ENCODE measurements around the gene AMFR.

Gene AMFR

DNA sequence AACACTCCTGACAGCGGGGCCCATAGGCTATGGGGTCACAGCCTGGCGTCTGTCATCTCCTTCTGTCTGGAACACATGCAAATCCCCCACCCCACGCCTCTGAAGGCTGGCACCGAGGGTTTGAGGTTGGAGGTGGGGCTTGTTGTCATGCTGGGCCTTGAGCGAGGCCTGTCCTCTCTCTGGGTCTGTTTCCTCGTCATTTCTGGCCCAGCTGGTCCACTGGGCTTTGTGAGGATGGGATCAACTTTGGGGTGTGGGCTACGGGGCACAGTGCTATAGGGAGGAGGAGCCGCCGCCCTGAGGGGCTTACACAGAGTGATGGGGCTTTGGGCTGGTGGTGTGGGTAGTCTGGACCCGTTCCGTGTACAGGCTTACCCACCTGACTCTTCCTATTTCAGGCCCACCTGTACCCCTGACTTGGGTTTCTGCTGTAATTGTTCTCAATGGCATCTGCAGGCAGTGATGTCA, 87.5 kb downstream of the AMFR start:
- no peak overlapping the region for H3K4me3 ChIP-seq (ENCODE audit: low read depth, low read length)
- H3K4me1 ChIP-seq (ENCODE audit: control insufficient read depth, insufficient read depth, low read length) = peaks cover 12% of the 10 kb centered on the region; the same call in 1 of the 2 replicates
- no peak overlapping the region for H3K27ac ChIP-seq (ENCODE audit: low read depth, low read length)
- H3K27me3 ChIP-seq (ENCODE audit: control insufficient read depth, insufficient read depth, low read length) = no peaks in the 10 kb centered on the region
- no peaks in the 10 kb centered on the region for H3K36me3 ChIP-seq (ENCODE audit: control insufficient read depth, insufficient read depth, low read length)
- H3K9ac ChIP-seq (ENCODE audit: low read length) = no peak overlapping the region
- H3K9me3 ChIP-seq (ENCODE audit: control insufficient read depth, insufficient read depth, low read depth, low read length) = no peaks in the 10 kb centered on the region

DNA sequence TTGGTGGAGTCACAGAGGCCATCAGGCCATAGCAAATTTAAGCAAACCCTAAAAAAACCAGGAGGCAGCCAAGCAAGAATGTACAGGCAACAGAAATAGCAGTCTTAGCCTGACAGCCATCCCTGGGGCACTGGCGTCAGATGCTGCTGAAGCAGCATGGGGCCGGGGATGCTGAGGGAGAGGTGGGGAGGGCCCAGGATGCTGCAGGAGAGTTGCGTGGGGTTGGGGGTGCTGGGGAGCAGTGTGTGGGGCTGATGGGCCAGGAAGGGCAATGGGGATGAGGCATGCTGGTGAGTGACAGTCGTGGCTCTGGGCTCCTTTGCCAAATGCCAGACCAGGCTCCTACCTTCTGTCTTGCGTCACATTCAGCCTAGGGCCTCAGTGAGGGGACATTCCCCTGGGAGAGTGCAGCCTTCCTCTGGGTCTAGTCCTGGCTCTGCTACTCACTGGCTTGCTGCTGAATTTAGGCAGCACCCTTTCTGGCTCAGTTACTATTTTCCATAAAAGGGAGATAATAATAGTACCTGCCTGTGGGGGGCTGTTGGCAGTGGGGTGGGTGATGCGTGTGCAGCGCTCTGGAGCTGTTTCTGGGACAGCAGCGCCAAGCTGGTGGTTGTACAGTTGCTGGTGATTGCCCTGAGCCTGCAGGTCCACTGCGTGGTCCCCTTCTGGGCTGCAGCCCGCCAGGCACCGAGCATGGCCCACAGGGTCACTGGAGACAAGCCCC, 88.1 kb downstream of the AMFR start:
- no peaks in the 10 kb centered on the region for H3K9me3 ChIP-seq (ENCODE audit: control insufficient read depth, insufficient read depth, low read depth, low read length)
- no peak overlapping the region for H3K9ac ChIP-seq (ENCODE audit: low read length)
- peaks cover 12% of the 10 kb centered on the region; the same call in 1 of the 2 replicates for H3K4me1 ChIP-seq (ENCODE audit: control insufficient read depth, insufficient read depth, low read length)
- H3K27ac ChIP-seq (ENCODE audit: low read depth, low read length) = no peak overlapping the region
- H3K27me3 ChIP-seq (ENCODE audit: control insufficient read depth, insufficient read depth, low read length) = no peaks in the 10 kb centered on the region
- H3K36me3 ChIP-seq (ENCODE audit: control insufficient read depth, insufficient read depth, low read length) = no peaks in the 10 kb centered on the region
- H3K4me3 ChIP-seq (ENCODE audit: low read depth, low read length) = no peak overlapping the region

DNA sequence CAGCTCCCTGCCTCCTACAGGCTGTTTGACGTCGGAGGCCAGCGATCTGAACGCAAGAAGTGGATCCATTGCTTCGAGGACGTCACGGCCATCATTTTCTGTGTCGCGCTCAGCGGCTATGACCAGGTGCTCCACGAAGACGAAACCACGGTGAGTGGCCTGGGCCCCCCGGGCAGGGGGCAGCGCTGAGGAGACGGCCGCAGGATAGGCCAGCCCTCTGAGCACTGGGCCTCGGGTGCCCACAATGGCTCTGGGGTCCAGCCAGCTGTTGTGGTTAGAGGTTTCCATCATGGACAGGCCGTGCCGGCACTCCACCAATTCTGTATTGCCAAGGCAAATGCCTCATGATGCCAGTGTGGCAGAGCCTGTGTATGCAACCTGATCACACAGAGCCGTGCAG, 88.6 kb downstream of the AMFR start:
- Histone ChIP-seq H3K9ac (ENCODE audit: low read length) (no peak overlapping the region), H3K27me3 (ENCODE audit: control insufficient read depth, insufficient read depth, low read length) (no peaks in the 10 kb centered on the region), H3K4me1 (ENCODE audit: control insufficient read depth, insufficient read depth, low read length) (peaks cover 10% of the 10 kb centered on the region; the same call in 1 of the 2 replicates), H3K27ac (ENCODE audit: low read depth, low read length) (no peak overlapping the region), H3K9me3 (ENCODE audit: control insufficient read depth, insufficient read depth, low read depth, low read length) (no peaks in the 10 kb centered on the region), H3K4me3 (ENCODE audit: low read depth, low read length) (no peak overlapping the region), H3K36me3 (ENCODE audit: control insufficient read depth, insufficient read depth, low read length) (no peaks in the 10 kb centered on the region)

DNA sequence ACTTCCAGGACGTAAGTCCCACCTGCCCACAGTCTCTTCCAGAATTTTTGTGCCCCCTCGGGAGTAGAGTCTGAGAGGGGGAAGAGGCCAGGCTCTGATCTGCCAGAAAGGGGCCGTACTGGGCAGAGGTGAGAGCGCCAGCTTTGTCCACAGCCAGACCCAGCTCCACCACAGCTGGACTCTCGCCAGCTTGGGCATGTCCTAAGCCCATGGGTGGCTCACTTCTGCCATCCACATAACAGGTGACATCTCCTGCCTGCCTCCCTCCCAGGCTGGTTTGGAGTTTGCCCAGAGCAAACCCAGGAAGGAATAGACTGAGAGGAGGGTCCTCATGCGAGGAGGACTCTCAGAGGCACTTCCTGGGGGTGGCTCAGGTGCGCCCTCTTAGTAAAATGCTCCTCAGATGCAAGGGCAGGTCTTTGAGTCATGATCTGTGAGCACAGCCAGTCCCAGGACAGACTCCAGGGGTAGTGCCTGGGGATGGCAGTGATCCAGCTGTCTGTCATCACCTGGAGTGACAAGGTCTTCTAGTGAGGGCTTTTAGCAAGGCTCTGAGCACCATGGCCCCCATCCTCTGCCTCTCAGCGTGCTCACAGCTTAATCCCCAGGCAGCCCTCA, 89.2 kb downstream of the AMFR start:
- Histone ChIP-seq H3K36me3 (ENCODE audit: control insufficient read depth, insufficient read depth, low read length) (no peaks in the 10 kb centered on the region), H3K9me3 (ENCODE audit: control insufficient read depth, insufficient read depth, low read depth, low read length) (no peaks in the 10 kb centered on the region), H3K27me3 (ENCODE audit: control insufficient read depth, insufficient read depth, low read length) (no peaks in the 10 kb centered on the region), H3K4me3 (ENCODE audit: low read depth, low read length) (no peak overlapping the region), H3K9ac (ENCODE audit: low read length) (no peak overlapping the region), H3K27ac (ENCODE audit: low read depth, low read length) (no peak overlapping the region), H3K4me1 (ENCODE audit: control insufficient read depth, insufficient read depth, low read length) (peaks cover 10% of the 10 kb centered on the region; the same call in 1 of the 2 replicates)

DNA sequence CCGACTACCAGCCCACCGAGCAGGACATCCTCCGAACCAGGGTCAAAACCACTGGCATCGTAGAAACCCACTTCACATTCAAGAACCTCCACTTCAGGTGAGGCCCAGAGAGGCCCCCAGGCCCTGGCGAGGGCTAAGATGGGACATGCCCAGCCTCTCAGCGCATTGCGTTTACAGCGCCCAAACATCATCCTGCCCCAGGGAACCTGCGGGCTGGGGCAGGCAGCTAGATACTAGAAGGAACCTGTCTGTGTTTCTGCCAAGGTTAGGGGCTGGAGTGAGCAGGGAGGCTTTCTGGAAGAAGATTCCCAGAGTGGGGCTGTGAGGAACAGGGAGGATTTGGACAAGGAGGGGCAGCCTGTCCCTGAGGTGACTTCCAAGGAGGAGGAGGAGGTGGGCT, 90.6 kb downstream of the AMFR start:
- no peaks in the 10 kb centered on the region for H3K36me3 ChIP-seq (ENCODE audit: control insufficient read depth, insufficient read depth, low read length)
- H3K27me3 ChIP-seq (ENCODE audit: control insufficient read depth, insufficient read depth, low read length) = no peaks in the 10 kb centered on the region
- no peak overlapping the region for H3K9ac ChIP-seq (ENCODE audit: low read length)

DNA sequence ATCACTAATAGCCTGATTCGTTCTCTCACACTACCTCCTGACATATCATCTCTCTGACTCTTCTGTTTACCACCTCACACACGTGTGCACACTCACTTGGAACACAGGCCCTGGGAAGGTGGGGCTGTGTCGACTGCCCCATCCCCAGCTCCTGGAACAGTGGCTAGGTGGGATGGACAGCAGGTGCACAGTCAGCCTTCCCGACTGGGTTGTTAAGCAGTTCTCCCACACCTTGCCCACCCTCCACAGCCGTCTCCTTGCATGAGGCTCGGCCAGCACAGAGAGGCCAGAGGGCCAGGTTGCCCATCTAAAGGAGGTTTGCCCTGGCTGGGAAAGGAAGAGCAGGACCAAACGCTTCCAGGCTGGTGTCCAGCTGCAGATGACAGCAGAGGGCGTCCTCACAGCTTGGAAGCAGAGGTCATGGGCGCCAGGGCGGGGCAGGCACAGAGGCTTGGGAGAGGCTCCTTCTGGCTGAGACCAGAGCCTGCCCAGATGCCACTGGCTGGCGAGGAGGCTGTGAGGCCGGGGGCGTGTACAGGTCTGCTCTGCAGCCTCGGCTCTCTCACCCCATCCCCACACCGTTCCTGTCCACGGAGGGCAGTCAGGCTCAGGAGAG, 92.8 kb downstream of the AMFR start:
- no peak overlapping the region for H3K27ac ChIP-seq (ENCODE audit: low read depth, low read length)
- H3K4me3 ChIP-seq (ENCODE audit: low read depth, low read length) = no peak overlapping the region

More for the DNA sequence above, 90.6 kb downstream of the AMFR start:
- H3K4me3 ChIP-seq (ENCODE audit: low read depth, low read length) = no peak overlapping the region
- peaks cover 10% of the 10 kb centered on the region; the same call in 1 of the 2 replicates for H3K4me1 ChIP-seq (ENCODE audit: control insufficient read depth, insufficient read depth, low read length)
- no peaks in the 10 kb centered on the region for H3K9me3 ChIP-seq (ENCODE audit: control insufficient read depth, insufficient read depth, low read depth, low read length)
- H3K27ac ChIP-seq (ENCODE audit: low read depth, low read length) = no peak overlapping the region

DNA sequence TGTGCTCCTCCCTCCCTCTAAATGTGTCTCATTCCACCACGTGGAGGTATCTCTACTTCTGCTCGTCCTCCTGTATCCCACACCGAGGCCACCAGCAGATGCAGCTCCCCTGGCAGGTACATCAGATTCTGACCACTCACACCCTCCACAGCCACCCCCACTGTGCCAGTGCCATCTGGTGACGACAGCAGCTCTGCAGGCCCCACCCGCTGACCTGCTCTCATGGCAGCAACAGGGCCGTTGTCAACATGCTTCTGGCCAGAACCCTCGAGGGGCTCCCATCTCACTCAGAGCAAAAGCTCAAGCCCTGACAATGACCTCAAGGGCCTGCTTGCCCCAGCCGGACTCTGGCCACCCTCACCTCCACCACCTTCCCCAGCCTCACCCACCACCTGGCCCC, 93.4 kb downstream of the AMFR start:
- peaks cover 10% of the 10 kb centered on the region; the same call in 1 of the 2 replicates for H3K4me1 ChIP-seq (ENCODE audit: control insufficient read depth, insufficient read depth, low read length)
- H3K27me3 ChIP-seq (ENCODE audit: control insufficient read depth, insufficient read depth, low read length) = no peaks in the 10 kb centered on the region
- H3K4me3 ChIP-seq (ENCODE audit: low read depth, low read length) = no peak overlapping the region
- H3K27ac ChIP-seq (ENCODE audit: low read depth, low read length) = no peak overlapping the region
- H3K9me3 ChIP-seq (ENCODE audit: control insufficient read depth, insufficient read depth, low read depth, low read length) = no peaks in the 10 kb centered on the region
- H3K9ac ChIP-seq (ENCODE audit: low read length) = no peak overlapping the region
- no peaks in the 10 kb centered on the region for H3K36me3 ChIP-seq (ENCODE audit: control insufficient read depth, insufficient read depth, low read length)

More for the DNA sequence above, 92.8 kb downstream of the AMFR start:
- H3K9me3 ChIP-seq (ENCODE audit: control insufficient read depth, insufficient read depth, low read depth, low read length) = no peaks in the 10 kb centered on the region
- H3K4me1 ChIP-seq (ENCODE audit: control insufficient read depth, insufficient read depth, low read length) = peaks cover 10% of the 10 kb centered on the region; the same call in 1 of the 2 replicates
- H3K27me3 ChIP-seq (ENCODE audit: control insufficient read depth, insufficient read depth, low read length) = no peaks in the 10 kb centered on the region
- no peak overlapping the region for H3K9ac ChIP-seq (ENCODE audit: low read length)
- no peaks in the 10 kb centered on the region for H3K36me3 ChIP-seq (ENCODE audit: control insufficient read depth, insufficient read depth, low read length)

DNA sequence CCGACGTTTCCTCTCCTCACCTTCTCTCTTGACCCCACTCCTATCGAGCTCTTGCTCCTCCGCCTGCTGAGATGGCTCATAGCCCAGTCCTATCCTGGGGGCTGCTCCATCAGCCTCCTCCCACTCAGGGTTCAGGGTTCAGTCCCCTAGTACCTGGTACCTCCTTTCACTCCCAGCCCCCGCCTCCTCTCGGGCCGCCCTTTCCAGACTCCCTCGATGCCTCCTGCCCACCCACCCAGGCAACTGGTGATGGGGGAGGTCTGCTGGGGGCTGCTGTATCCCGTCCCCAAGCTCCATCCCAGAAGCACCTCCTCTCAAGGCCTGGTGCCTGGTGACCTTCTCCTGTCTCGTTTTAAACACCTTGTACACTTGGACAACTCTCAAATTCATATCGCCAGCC, 93.9 kb downstream of the AMFR start:
- H3K27ac ChIP-seq (ENCODE audit: low read depth, low read length) = no peak overlapping the region
- no peaks in the 10 kb centered on the region for H3K27me3 ChIP-seq (ENCODE audit: control insufficient read depth, insufficient read depth, low read length)
- peaks cover 10% of the 10 kb centered on the region; the same call in 1 of the 2 replicates for H3K4me1 ChIP-seq (ENCODE audit: control insufficient read depth, insufficient read depth, low read length)
- no peak overlapping the region for H3K4me3 ChIP-seq (ENCODE audit: low read depth, low read length)
- H3K9me3 ChIP-seq (ENCODE audit: control insufficient read depth, insufficient read depth, low read depth, low read length) = no peaks in the 10 kb centered on the region
- no peaks in the 10 kb centered on the region for H3K36me3 ChIP-seq (ENCODE audit: control insufficient read depth, insufficient read depth, low read length)
- no peak overlapping the region for H3K9ac ChIP-seq (ENCODE audit: low read length)

DNA sequence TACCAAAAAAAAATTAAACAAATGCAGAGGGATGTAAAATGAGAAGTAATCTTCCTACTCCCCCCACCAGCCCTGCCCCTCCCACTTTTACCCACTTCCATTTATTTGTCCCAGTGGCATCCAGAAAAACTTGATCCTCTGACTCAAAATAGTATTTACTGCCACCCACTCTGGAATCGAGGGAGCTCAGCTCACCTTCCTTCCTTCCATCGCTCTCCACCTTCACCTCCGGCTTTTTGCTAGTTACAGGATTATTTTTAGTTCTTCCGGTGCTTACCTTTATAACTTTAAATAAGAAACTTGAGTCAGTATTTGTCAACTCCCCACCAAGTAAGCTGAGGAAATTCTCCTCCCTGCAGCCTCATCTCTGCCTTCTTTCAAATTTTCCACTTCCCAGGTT, 94.9 kb downstream of the AMFR start:
- Histone ChIP-seq H3K27me3 (ENCODE audit: control insufficient read depth, insufficient read depth, low read length) (no peaks in the 10 kb centered on the region), H3K36me3 (ENCODE audit: control insufficient read depth, insufficient read depth, low read length) (no peaks in the 10 kb centered on the region), H3K27ac (ENCODE audit: low read depth, low read length) (no peak overlapping the region), H3K9ac (ENCODE audit: low read length) (no peak overlapping the region), H3K4me3 (ENCODE audit: low read depth, low read length) (no peak overlapping the region), H3K4me1 (ENCODE audit: control insufficient read depth, insufficient read depth, low read length) (peaks cover 7% of the 10 kb centered on the region; the same call in 1 of the 2 replicates), H3K9me3 (ENCODE audit: control insufficient read depth, insufficient read depth, low read depth, low read length) (no peaks in the 10 kb centered on the region)

DNA sequence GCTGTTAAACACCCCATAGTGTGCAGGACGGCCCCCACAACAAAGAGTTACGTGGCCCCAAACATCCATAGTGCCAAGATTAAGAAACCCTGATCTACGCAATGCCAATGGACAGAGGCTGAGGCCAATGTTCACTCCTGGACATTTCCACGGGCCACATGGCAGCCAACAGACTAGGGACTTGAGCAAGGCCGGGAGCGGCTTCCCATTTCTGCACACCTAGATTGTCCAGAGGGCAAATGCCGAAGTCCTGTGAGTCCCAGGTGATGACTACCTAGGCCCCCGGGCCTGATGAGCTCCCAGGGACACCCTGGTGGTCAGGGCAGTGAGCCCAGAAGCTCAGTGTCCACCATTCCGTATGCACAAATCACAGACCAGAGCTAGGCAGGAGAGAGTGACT, 95.5 kb downstream of the AMFR start:
- H3K27ac ChIP-seq (ENCODE audit: low read depth, low read length) = no peak overlapping the region
- H3K4me1 ChIP-seq (ENCODE audit: control insufficient read depth, insufficient read depth, low read length) = peaks cover under 1% of the 10 kb centered on the region; the same call in 1 of the 2 replicates

More for the DNA sequence above, 95.5 kb downstream of the AMFR start:
- H3K9me3 ChIP-seq (ENCODE audit: control insufficient read depth, insufficient read depth, low read depth, low read length) = no peaks in the 10 kb centered on the region
- H3K36me3 ChIP-seq (ENCODE audit: control insufficient read depth, insufficient read depth, low read length) = no peaks in the 10 kb centered on the region
- no peaks in the 10 kb centered on the region for H3K27me3 ChIP-seq (ENCODE audit: control insufficient read depth, insufficient read depth, low read length)
- H3K4me3 ChIP-seq (ENCODE audit: low read depth, low read length) = no peak overlapping the region
- H3K9ac ChIP-seq (ENCODE audit: low read length) = no peak overlapping the region
